NCI-H2227 treated with DMSO at 0.1 percent for 48 hours (cell line): ENCODE measurements around the gene CNOT6.

Source experiments
- DNase-seq: peaks from one replicate; lab custom pipeline; 2025; lab: John Stamatoyannopoulos, UW

Gene CNOT6

GRCh38 chr5:180599981-180600553 lies 105.9 kb downstream of the CNOT6 start:
- DNase-seq: no peak

DNA sequence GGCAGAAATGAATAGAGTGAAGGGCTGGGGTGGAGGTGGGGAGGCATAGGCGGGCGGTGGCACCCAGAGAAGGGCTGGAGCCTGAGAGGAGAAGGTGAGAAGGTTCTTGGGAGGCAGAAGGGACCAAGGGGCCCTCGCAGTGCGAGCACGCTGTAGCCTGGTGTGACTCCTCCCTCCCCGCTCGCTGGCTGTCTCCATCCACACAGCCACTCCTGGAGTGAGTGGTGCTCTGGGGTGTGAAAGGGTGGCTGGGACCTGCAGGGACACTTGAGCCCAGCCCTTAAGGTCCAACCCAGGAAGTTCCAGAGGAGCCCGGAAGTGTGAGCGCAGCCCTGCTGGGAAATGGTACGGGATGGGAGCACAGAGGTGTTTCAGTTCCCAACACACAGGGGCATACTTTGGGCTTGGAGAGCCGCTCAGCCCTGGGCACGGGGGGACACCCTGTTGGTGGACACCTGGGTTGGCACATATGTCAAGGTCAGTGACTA lies 106.4 kb downstream of the CNOT6 start:
- DNase-seq: no peak

GRCh38 chr5:180601591-180602480 lies 107.7 kb downstream of the CNOT6 start:
- no peak for DNase-seq

GRCh38 chr5:180602481-180603075 lies 108.4 kb downstream of the CNOT6 start:
- no peak for DNase-seq

- no peak for DNase-seq
These were observed 109.0 kb downstream of the CNOT6 start for GRCh38 chr5:180603076-180603594.

DNA sequence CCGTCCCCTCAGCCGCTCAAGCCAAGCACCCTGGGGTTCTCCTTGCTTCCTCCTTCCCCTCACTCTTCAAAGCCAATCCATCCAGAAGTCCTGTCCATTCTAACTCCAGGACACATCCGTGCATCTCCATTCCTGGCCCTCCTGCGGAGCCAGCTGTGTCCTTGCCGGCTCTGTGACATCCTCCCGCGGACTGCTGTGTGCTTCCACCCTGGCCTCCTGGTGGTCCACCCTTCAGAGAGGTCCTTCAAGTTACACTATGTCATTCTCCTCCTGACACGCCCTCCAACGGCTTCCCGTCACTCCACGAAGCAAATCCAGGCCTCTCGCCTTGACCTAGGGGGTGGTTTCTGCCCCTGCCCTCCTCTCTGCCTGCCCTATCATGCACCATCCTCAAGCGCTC lies 110.1 kb downstream of the CNOT6 start:
- DNase-seq: no peak

DNA sequence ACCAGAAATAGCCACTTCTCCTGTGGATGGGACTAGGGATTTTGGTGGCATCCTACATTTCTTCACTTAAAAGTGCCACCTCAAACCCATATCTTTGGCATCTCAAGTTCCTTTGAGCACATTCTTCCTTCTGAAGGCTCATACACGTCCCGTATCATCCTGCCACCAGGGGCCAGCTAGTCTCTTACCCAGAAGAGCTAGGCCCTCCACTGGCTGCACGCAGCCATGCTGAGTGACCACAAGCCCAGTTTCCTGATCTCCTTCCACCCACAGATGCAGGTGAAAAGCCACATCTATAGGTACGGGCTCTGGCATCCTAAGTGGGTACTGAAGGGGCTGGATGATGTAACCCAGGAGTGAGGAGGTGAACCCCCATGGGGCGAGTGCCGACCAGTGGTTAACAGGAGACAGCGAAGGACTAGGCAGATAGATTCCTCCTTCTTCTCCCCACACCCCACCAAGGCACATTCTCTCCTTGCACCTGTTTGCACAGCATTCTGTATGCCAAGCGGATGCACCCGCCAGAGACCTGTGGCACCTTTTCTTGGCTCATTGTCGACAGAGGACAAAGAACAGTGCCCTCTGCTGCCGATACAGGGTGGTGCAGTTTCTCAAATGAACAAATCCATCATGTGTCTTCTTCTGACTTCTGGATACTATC lies 111.5 kb downstream of the CNOT6 start:
- no peak for DNase-seq

DNA sequence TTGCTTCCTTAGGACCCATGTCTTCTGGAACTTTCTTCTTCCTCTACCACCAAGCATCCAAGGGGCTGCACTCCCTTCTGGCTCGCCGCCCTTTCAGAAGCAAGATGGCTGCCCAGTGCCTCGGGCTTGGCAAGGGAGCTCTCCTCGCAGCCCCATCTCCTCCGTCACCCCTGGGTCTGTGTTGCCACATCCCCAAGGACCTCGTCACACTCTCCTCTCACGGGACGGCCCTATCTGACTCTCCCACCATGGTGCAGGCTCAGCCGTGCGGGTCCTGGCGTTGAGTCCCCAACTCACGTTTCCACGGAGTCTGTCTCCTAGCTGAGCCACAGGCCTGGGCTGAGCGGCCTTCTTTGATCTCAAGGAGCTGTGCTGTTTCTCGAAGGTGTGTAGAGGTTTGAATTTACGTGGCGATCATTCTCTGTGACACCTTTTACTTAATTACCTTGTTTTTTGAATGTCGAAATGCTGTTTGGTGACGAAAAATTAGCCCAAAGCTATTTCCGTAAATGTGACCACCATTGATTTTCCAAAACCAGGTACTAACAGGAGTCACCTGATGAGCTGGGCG lies 112.1 kb downstream of the CNOT6 start:
- no peak for DNase-seq

GRCh38 chr5:180607861-180608571 lies 113.8 kb downstream of the CNOT6 start:
- no peak for DNase-seq

GRCh38 chr5:180608572-180609310 lies 114.6 kb downstream of the CNOT6 start:
- DNase-seq: no peak

DNA sequence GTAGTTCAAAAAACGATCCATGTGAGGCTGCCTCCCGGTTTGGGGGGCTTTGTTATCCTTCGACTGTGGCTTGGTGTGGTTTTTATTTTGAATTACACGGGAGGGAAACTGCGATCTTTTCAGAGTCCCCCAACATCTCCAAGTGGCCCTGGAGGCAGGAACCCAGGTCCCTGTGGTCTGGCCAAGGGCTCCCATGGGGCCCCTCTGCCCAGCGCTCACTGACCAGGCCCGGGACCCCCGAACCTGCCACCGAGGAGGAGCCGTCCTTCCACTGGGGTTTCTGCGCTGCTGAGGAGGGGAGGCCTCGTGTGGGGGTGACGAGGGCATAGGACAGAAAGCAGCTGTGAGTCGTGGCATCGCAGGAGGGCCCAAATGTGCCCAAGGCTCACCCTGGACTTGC lies 115.2 kb downstream of the CNOT6 start:
- DNase-seq: no peak

DNA sequence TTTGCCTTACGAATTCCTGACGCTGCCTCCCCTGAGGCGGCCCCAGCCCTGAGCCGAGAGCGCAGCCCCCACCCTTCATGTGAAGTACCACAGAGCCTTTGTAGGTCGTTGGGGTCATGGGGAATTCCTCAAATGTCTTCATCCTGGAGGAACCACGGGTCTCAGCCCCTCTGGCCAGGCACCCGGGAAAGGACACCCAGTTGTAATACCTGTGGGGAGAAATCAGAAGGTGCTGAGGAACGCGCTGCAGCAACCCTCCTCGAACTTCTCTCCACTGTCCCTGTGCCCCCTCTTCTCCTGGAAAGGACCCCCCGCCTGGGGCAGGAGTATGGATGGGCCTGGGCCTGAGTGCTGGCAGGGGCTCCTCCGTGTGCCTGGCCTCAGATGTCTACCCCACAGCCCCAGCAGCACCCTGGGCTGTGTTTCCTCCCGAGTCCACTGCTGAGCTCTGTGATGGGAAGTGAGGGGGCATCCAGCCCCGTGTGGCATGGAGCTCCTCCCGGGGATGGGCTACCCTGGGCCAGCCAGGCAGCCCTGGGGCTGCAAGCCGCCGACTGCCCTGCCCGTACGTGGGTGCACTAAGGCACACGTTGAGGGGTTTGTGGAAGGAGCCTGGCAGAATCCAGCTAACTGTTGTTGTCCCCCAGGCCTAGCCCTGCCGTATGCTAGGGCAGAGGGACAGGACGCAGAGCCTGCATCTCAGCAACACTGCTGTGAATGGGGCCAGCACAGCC lies 115.8 kb downstream of the CNOT6 start:
- no peak for DNase-seq

GRCh38 chr5:180611140-180611850 lies 117.1 kb downstream of the CNOT6 start:
- DNase-seq: no peak

GRCh38 chr5:180612683-180613082 lies 118.5 kb downstream of the CNOT6 start:
- DNase-seq: no peak

DNA sequence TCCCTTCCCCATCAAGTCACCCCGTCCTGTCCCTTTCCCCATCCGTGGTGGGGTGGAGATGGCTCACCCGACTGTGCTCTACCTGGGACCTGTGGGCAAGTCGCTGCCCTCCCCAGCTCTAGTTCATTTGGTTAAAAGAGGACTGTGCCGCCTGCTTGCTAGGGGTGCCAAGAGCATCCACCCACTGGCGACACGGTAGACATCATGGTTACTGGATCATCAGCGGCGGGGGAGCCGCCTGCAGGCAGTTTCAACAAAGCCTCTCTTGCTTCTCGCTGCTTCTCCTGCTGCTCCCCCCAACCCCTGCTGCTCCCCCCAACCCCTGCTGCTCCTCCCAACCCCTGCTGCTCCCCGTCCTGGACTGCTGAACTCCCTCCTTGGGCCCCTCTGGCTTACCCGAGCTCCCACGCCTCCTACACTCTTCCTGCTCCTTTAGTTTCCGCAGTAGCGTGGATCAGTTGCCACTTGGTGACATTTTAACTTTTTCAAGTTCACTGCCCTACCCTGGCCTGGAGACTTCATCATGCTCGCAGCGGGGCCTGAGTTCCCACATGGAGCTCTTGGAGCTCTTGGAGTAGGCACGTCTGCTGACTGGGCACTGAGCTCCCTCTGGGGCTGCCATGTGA lies 119.1 kb downstream of the CNOT6 start:
- DNase-seq: no peak

GRCh38 chr5:180613814-180614188 lies 119.6 kb downstream of the CNOT6 start:
- no peak for DNase-seq

DNA sequence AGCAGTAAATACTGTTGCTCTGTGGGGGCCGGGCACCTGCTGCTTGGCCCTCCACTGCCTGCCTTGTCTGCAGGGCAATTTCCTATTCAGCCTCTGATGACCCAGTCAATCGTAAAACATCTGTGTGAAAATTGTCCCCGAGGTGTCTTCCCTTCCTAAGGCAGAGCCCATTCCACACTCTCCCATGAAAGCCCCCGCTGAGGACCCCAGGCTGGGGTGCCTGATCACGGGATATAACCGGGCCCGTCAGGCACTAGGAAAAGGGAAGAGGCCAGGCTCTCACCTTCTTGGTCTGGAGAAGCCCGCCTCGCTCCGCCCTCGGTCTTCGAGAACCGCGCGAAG lies 124.3 kb downstream of the CNOT6 start:
- DNase-seq: no peak

GRCh38 chr5:180618829-180619562 lies 124.8 kb downstream of the CNOT6 start:
- DNase-seq: no peak
